Measurements from ENCODE around the gene CMYA5. TPM values are rescaled to one million over a fixed set of nuclear protein-coding genes. Genes with fewer than 3 reads are reported as not detected.

The CMYA5 gene
- total RNA-seq = under 1 TPM; 0.13 to 0.41 (median 0.23) TPM
- 0.55 TPM for total RNA-seq (2013)
- total RNA-seq = 0.12 to 2.6 (median 0.61) reads per million in 29 experiments

- Histone ChIP-seq H3K9me3 (no peaks in the 10 kb centered on the region), H3K27me3 (replicated peaks in 1 of 2; ENCODE audit: control insufficient read depth in 2 of 2, extremely low read depth in 1 of 2, insufficient read depth in 2 of 2, low read length in 1 of 2) (no peaks in the 10 kb centered on the region), H3K36me3 (ENCODE audit: control insufficient read depth in 2 of 2, extremely low read depth in 1 of 2, insufficient read depth in 1 of 2, low read length in 1 of 2) (peaks cover 0 to 9% of the 10 kb centered on the region in 2 donors), H3K27ac (ENCODE audit: low read length) (no peak within 1 kb of the TSS), H3K4me3 (ENCODE audit: control insufficient read depth in 1 of 2, extremely low read depth in 1 of 2, low read length in 1 of 2) (no peak within 1 kb of the TSS), H3K4me1 (ENCODE audit: control insufficient read depth in 1 of 2, extremely low read depth in 1 of 2, insufficient read depth in 2 of 2, low read length in 2 of 2) (peaks cover 0 to 6% of the 10 kb centered on the region in 2 experiments)
- H3K4me1 Mint-ChIP-seq = peaks cover 3 to 5% (median 4%) of the 10 kb centered on the region in 3 donors
- ChIA-PET POLR2A (no interaction called here), CTCF (no interaction called here)
- no peak within 1 kb of the TSS for H3K27ac Mint-ChIP-seq
- DNase-seq (no peak), ATAC-seq (replicated peaks in 1 of 4) (no peak)
- no peaks in the 10 kb centered on the region for H3K9me3 Mint-ChIP-seq
- peaks cover 36% of the 10 kb centered on the region for H3K36me3 Mint-ChIP-seq
- H3K27me3 Mint-ChIP-seq = no peaks in the 10 kb centered on the region
- H3K4me3 Mint-ChIP-seq = no peak within 1 kb of the TSS
- WGBS (ENCODE audit: insufficient coverage) = 88% methylated on average over 68 of the region's 74 CpGs
Measured at GRCh38 chr5:79689541-79690466, at the start of gene CMYA5. CMYA5 (plus strand) TSS chr5:79689836; CDS start chr5:79689908, 72 bp downstream.

DNA sequence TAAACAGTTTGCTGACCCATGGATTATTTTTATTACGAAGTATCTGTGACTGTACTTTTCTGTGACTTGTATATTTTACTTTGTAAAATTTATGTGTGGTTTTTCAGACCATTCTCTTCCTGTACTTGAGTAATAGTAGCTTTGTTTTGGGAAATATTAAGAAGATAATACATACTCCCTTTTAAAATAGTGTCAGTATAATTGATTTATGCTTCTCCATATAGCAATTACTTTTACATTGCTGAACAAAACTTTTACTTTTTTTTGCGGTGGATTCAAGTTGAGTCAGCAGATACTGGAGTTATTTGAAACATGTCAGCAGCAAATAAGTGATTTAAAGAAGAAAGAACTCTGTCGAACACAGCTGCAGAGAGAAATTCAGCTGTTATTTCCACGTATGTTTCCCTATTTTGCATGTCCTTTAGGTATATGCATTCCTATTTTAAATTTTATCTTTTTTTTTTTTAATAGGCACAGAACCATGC lies 49.0 kb upstream of the CMYA5 start:
- Histone ChIP-seq H3K4me3 (ENCODE audit: control insufficient read depth in 1 of 2, extremely low read depth in 1 of 2, low read length in 1 of 2) (no peak overlapping the region), H3K27me3 (replicated peaks in 1 of 2; ENCODE audit: control insufficient read depth in 2 of 2, extremely low read depth in 1 of 2, insufficient read depth in 2 of 2, low read length in 1 of 2) (no peaks in the 10 kb centered on the region), H3K36me3 (ENCODE audit: control insufficient read depth in 2 of 2, extremely low read depth in 1 of 2, insufficient read depth in 1 of 2, low read length in 1 of 2) (peaks cover 8 to 48% of the 10 kb centered on the region in 2 donors), H3K9me3 (no peaks in the 10 kb centered on the region), H3K27ac (ENCODE audit: low read length) (no peak overlapping the region), H3K4me1 (ENCODE audit: control insufficient read depth in 1 of 2, extremely low read depth in 1 of 2, insufficient read depth in 2 of 2, low read length in 2 of 2) (no peaks in the 10 kb centered on the region)
- no peak for DNase-seq
- no peaks in the 10 kb centered on the region for H3K27me3 Mint-ChIP-seq
- ChIA-PET POLR2A (no interaction called here), CTCF (no interaction called here)
- ATAC-seq (replicated peaks in 1 of 4) = no peak
- no peak overlapping the region for H3K4me3 Mint-ChIP-seq
- no CpG with 5 or more reads among the region's 4 CpGs for WGBS (ENCODE audit: insufficient coverage)
- H3K36me3 Mint-ChIP-seq = peaks cover 49% of the 10 kb centered on the region
- H3K9me3 Mint-ChIP-seq = no peaks in the 10 kb centered on the region
- peaks cover 22 to 23% (median 23%) of the 10 kb centered on the region in 3 donors for H3K4me1 Mint-ChIP-seq
- no peak overlapping the region for H3K27ac Mint-ChIP-seq

GRCh38 chr5:79641414-79641813 lies 48.2 kb upstream of the CMYA5 start:
- no peak overlapping the region for H3K4me3 ChIP-seq (ENCODE audit: control insufficient read depth in 1 of 2, extremely low read depth in 1 of 2, low read length in 1 of 2)
- H3K27ac ChIP-seq (ENCODE audit: low read length) = no peak overlapping the region
- Mint-ChIP-seq H3K27me3 (no peaks in the 10 kb centered on the region), H3K27ac (no peak overlapping the region), H3K4me1 (peaks cover 16 to 23% (median 21%) of the 10 kb centered on the region in 3 donors), H3K36me3 (peaks cover 51% of the 10 kb centered on the region), H3K9me3 (no peaks in the 10 kb centered on the region), H3K4me3 (no peak overlapping the region)
- H3K4me1 ChIP-seq (ENCODE audit: control insufficient read depth in 1 of 2, extremely low read depth in 1 of 2, insufficient read depth in 2 of 2, low read length in 2 of 2) = no peaks in the 10 kb centered on the region
- ChIA-PET CTCF (no interaction called here), POLR2A (interaction anchor here in 1 of 2 donors (0.6 kb wide), 2 partner anchors 30 to 151 kb away, joined by 3 to 5 read pairs; no protein-coding TSS in a partner anchor)
- WGBS (ENCODE audit: insufficient coverage) = no CpG with 5 or more reads among the region's 1 CpG
- H3K27me3 ChIP-seq (replicated peaks in 1 of 2; ENCODE audit: control insufficient read depth in 2 of 2, extremely low read depth in 1 of 2, insufficient read depth in 2 of 2, low read length in 1 of 2) = no peaks in the 10 kb centered on the region
- H3K9me3 ChIP-seq = no peaks in the 10 kb centered on the region
- peaks cover 8 to 56% of the 10 kb centered on the region in 2 donors for H3K36me3 ChIP-seq (ENCODE audit: control insufficient read depth in 2 of 2, extremely low read depth in 1 of 2, insufficient read depth in 1 of 2, low read length in 1 of 2)
- no peak for ATAC-seq (replicated peaks in 1 of 4)
- DNase-seq = no peak

DNA sequence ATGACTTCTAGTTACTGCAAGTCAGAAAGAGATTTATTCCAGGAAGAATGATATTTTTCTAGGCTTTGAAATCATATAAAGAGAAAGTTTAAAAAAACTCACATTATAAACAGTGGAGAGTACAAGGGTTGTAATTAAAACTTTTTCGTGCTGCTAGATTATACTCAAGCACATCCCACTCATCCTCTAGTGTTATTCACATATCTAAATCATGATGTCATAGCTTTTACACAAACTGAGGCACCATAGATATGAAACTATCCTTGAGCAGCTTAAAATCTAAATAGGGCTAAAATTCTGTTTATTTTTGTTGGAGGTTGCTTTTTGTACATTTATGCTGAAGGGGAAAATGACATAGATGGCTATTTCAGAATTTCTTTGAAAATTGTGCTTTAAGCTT lies 47.4 kb upstream of the CMYA5 start:
- no peaks in the 10 kb centered on the region for H3K27me3 ChIP-seq (replicated peaks in 1 of 2; ENCODE audit: control insufficient read depth in 2 of 2, extremely low read depth in 1 of 2, insufficient read depth in 2 of 2, low read length in 1 of 2)
- peaks cover 4 to 62% of the 10 kb centered on the region in 2 donors for H3K36me3 ChIP-seq (ENCODE audit: control insufficient read depth in 2 of 2, extremely low read depth in 1 of 2, insufficient read depth in 1 of 2, low read length in 1 of 2)
- Mint-ChIP-seq H3K9me3 (no peaks in the 10 kb centered on the region), H3K36me3 (peaks cover 48% of the 10 kb centered on the region), H3K27me3 (no peaks in the 10 kb centered on the region), H3K4me3 (no peak overlapping the region), H3K4me1 (peaks cover 16 to 23% (median 21%) of the 10 kb centered on the region in 3 donors), H3K27ac (no peak overlapping the region)
- DNase-seq = no peak
- H3K9me3 ChIP-seq = no peaks in the 10 kb centered on the region
- ATAC-seq (replicated peaks in 1 of 4) = no peak
- no peak overlapping the region for H3K27ac ChIP-seq (ENCODE audit: low read length)
- ChIA-PET POLR2A (interaction anchor here in 1 of 2 donors (0.5 to 0.6 kb wide), 2 partner anchors 9 to 30 kb away, joined by 12 read pairs; no protein-coding TSS in a partner anchor), CTCF (interaction anchor here in 1 of 2 donors (0.7 kb wide), 1 partner anchor 14 kb away, joined by 3 read pairs; no protein-coding TSS in a partner anchor)
- H3K4me1 ChIP-seq (ENCODE audit: control insufficient read depth in 1 of 2, extremely low read depth in 1 of 2, insufficient read depth in 2 of 2, low read length in 2 of 2) = no peaks in the 10 kb centered on the region
- H3K4me3 ChIP-seq (ENCODE audit: control insufficient read depth in 1 of 2, extremely low read depth in 1 of 2, low read length in 1 of 2) = no peak overlapping the region
- WGBS (ENCODE audit: insufficient coverage) = no CpG with 5 or more reads among the region's 1 CpG

DNA sequence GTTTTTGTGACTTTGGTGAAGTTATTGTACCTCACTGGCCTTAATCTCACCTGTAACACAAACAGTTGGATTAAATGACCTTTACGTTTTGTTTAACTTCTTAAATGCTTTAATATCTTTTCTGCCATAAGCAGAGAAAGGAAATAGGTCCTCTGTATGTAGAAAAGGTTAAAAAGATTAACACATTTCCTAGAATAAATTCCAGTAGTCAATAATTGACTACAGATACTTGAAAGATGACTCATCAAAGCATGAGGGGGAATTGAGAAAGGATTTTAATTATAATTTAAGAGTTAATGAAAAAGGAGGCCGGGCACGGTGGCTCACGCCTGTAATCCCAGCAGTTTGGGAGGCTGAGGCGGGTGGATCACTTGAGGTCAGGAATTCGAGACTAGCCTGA lies 35.8 kb upstream of the CMYA5 start:
- H3K36me3 ChIP-seq (ENCODE audit: control insufficient read depth in 2 of 2, extremely low read depth in 1 of 2, insufficient read depth in 1 of 2, low read length in 1 of 2) = peaks cover 0 to 30% of the 10 kb centered on the region in 2 donors
- Mint-ChIP-seq H3K27me3 (no peaks in the 10 kb centered on the region), H3K9me3 (no peaks in the 10 kb centered on the region), H3K36me3 (peaks cover 33% of the 10 kb centered on the region), H3K27ac (no peak overlapping the region), H3K4me3 (no peak overlapping the region), H3K4me1 (no peaks in the 10 kb centered on the region)
- 100% methylated on average over 3 of the region's 6 CpGs for WGBS (ENCODE audit: insufficient coverage)
- no peaks in the 10 kb centered on the region for H3K27me3 ChIP-seq (replicated peaks in 1 of 2; ENCODE audit: control insufficient read depth in 2 of 2, extremely low read depth in 1 of 2, insufficient read depth in 2 of 2, low read length in 1 of 2)
- no peaks in the 10 kb centered on the region for H3K4me1 ChIP-seq (ENCODE audit: control insufficient read depth in 1 of 2, extremely low read depth in 1 of 2, insufficient read depth in 2 of 2, low read length in 2 of 2)
- DNase-seq (no peak), ATAC-seq (replicated peaks in 1 of 4) (no peak)
- no peak overlapping the region for H3K27ac ChIP-seq (ENCODE audit: low read length)
- POLR2A ChIA-PET = interaction anchor here in 1 of 2 donors (0.6 kb wide), 1 partner anchor 26 kb away, joined by 3 read pairs; no protein-coding TSS in a partner anchor
- H3K4me3 ChIP-seq (ENCODE audit: control insufficient read depth in 1 of 2, extremely low read depth in 1 of 2, low read length in 1 of 2) = no peak overlapping the region
- CTCF ChIA-PET = no interaction called here
- no peaks in the 10 kb centered on the region for H3K9me3 ChIP-seq

DNA sequence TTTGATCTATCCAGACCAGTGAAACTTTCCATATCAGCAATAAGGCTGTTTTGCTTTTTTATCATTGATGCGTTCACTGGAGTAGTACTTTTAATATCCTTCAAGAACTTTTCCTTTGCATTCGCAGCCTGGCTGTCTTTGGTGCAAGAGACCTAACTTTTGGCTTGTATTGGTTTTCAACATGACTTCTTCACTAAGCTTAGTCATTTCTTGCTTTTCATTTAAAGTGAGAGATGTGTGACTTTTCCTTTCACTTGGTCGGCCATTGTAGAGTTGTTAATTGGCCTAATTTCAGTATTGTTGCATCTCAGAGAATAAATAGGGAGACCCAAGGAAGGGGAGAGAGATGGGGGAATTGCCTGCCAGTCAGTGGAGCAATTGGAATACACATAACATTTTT lies 26.4 kb upstream of the CMYA5 start:
- Histone ChIP-seq H3K36me3 (ENCODE audit: control insufficient read depth in 2 of 2, extremely low read depth in 1 of 2, insufficient read depth in 1 of 2, low read length in 1 of 2) (peaks cover 0 to 30% of the 10 kb centered on the region in 2 donors), H3K27ac (ENCODE audit: low read length) (no peak overlapping the region), H3K4me1 (ENCODE audit: control insufficient read depth in 1 of 2, extremely low read depth in 1 of 2, insufficient read depth in 2 of 2, low read length in 2 of 2) (no peaks in the 10 kb centered on the region), H3K9me3 (peaks cover 4% of the 10 kb centered on the region), H3K4me3 (ENCODE audit: control insufficient read depth in 1 of 2, extremely low read depth in 1 of 2, low read length in 1 of 2) (no peak overlapping the region), H3K27me3 (replicated peaks in 1 of 2; ENCODE audit: control insufficient read depth in 2 of 2, extremely low read depth in 1 of 2, insufficient read depth in 2 of 2, low read length in 1 of 2) (no peaks in the 10 kb centered on the region)
- H3K27me3 Mint-ChIP-seq = no peaks in the 10 kb centered on the region
- POLR2A ChIA-PET = interaction anchor here in 1 of 2 donors (0.5 kb wide), 1 partner anchor 1535 kb away, joined by 4 read pairs; no protein-coding TSS in a partner anchor
- ATAC-seq (replicated peaks in 1 of 4) = no peak
- H3K4me3 Mint-ChIP-seq = no peak overlapping the region
- peaks cover 0 to 6% (median 0%) of the 10 kb centered on the region in 3 donors for H3K9me3 Mint-ChIP-seq
- no CpG with 5 or more reads among the region's 3 CpGs for WGBS (ENCODE audit: insufficient coverage)
- no peak overlapping the region for H3K27ac Mint-ChIP-seq
- DNase-seq = no peak
- peaks cover 39% of the 10 kb centered on the region for H3K36me3 Mint-ChIP-seq
- CTCF ChIA-PET = no interaction called here
- no peaks in the 10 kb centered on the region for H3K4me1 Mint-ChIP-seq

All from T-cell (primary cell).